Head of caudate nucleus (tissue), 42 donors: ENCODE data around the gene BRCA1.
A peak's percentile ranks its signal among the peaks of the same experiment; 100 is the strongest.
"Not testable (repeated sequence)": the region's sequence is repeated elsewhere in the genome, so short reads cannot be mapped to it uniquely, and the experiment has no call there.

Source experiments
- DNase-seq, 42 donors: peaks; one replicate each; pipeline versions ENCODE4 v3.0.0 to v3.0.0-alpha.2; 2020 to 2021; ENCODE audit warnings: mixed read lengths in 7 of 42
- intact Hi-C: fragments of 100-400 bp; cut with DNase I; formaldehyde crosslinking; loops from one replicate; pipeline ENCODE4 v1.15.0; 2022

The BRCA1 gene

DNA sequence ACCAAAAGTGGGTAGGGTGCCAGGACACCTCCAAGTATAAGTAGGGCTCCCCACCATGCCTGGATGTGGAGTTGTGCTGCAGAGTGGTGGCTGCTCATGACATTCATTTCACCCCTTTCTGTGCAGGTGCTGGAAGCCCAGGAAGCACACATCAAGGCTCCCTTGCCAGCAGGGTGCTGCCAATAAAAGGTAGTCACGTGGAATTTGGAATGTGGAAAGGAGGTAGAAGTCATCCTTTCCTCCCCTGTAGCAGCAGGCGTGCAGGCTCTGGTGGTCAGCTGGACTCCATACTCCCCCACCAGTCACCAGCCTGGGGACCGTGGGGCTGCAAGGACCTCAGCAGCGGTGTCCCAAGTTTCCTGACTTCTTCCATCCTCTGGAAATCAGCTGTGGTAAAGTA lies 13.4 kb upstream of the BRCA1 start:
- DNase-seq, intact Hi-C loops: not testable (repeated sequence)

DNA sequence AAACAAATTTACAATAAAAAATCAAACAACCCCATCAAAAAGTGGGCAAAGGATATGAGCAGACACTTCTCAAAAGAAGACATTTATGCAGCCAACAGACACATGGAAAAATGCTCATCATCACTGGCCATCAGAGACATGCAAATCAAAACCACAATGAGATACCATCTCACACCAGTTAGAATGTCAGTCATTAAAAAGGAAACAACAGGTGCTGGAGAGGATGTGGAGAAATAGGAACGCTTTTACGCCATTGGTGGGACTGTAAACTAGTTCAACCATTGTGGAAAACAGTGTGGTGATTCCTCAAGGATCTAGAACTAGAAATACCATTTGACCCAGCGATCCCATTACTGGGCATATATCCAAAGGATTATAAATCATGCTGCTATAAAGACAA lies 11.4 kb upstream of the BRCA1 start:
- intact Hi-C loops, DNase-seq: not testable (repeated sequence)

GRCh38 chr17:43135454-43135819 lies 10.3 kb upstream of the BRCA1 start:
- intact Hi-C loops = no loop called here
- no peak for DNase-seq

DNA sequence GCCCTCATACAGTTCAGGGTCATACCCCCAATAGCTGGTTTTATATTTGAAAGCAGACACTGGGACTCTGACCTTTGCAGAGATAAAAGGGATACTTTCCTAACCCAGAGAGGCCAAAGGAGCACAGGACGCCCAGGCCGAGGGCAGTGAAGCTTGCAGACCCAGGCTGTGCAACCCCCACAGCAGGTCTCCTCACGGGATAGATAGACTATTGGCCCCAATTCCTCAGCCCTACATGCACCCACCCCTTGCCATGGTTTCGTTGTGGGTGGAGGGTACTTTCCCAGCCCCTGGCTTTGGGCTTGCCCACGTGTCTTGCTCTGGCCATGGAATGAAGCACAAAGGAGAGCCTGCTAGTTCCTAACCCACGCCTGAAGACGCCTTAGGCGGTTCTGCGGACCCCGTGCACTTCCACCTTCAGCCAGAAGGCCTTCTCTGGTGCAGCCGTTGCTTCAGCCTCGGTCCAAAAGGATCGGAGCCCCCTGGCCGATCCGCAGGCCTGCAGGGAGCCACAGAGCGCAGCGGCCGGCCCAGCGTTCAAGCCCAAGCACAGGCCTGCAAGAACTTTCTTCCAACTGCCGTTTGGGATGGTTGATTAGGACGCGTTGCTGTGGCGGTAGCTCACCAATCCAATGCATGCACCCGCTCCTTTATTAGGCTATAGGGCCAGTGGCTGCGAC lies 9.8 kb upstream of the BRCA1 start:
- no peak for DNase-seq
- intact Hi-C loops = no loop called here

DNA sequence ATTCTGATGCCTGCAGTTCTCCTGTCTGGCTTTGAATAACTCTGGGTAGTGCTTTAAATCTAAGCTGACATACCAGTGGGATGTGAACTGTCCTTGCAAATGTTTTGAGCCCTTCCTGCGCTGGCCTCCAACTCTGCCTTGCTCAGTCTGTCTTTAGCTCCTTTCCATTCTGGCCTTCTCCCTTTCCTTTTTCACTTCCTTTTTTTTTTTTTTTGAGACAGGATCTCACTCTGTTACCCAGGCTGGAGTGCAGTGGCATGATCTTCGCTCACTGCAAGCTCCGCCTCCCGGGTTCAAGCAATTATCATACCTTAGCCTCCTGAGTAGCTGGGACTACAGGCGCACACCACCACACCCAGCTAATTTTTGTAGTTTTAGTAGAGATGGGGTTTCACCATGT lies 8.3 kb upstream of the BRCA1 start:
- DNase-seq, intact Hi-C loops: not testable (repeated sequence)

DNA sequence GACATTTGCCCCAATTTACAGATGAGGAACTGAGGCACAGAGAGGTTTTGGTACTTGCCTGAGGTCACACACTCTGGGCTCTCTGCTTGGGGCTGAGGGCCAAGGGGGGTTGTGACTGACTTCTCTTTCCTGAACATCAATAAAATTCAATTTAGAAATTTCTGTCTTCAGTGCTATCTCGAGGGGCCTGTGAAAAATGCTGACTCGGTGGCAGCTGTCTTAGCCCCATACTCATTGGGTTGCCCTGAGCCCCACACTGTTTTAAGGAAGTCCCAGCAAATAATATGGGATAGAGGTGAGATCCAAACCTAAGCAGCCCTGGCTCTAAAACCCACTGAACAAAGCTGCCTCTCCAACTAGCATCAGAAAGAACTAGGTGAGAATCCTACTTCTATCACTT lies 7.0 kb upstream of the BRCA1 start:
- intact Hi-C loops = no loop called here

GRCh38 chr17:43129671-43130010 lies 4.5 kb upstream of the BRCA1 start:
- intact Hi-C loops = loop anchor here (5.0 kb wide), 1 partner anchor 43 kb away; the partner anchor contains the start of gene NBR1
- DNase-seq = no peak

More for the DNA sequence above, 7.0 kb upstream of the BRCA1 start:
- DNase-seq = peak in 2 of 42 donors; percentile 6 to 10

DNA sequence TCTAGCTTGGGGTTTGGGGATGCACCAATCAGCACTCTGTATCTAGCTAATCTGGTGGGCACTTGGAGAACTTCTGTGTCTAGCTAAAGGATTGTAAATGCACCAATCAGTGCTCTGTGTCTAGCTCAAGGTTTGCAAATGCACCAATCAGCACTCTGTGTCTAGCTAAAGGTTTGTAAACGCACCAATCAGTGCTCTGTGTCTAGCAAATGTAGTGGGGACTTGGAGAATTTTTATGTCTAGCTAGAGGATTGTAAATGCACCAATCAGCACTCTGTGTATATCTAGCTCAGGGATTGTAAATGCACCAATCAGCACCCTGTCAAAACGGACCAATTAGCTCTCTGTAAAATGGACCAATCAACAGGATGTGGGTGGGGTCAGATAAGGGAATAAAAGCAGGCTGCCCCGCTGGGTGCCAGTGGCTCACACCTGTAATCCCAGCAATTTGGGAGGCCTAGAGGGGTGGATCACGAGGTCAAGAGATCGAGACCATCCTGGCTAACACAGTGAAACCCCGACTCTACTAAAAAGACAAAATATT lies 2.2 kb upstream of the BRCA1 start:
- intact Hi-C loops = loop anchor here (5.0 kb wide), 1 partner anchor 45 kb away; the partner anchor contains the start of gene NBR1
- DNase-seq = not testable (repeated sequence)

DNA sequence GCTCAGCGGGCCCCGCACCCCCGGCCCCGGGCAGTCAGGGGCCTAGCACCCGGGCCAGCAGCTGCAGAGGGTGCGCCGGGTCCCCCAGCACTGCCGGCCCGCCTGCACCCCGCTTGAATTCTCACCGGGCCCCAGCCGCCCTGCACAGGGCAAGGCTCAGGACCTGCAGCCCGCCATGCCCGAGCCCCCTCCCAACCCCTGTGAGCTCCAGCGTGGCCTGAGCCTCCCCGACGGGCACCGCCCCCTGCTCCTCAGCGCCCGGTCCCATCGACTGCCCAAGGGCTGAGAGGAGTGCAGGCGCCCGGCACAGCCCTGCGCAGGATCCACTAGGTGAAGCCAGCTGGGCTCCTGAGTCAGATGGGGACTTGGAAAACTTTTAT lies 1.7 kb upstream of the BRCA1 start:
- intact Hi-C loops = loop anchor here (5.0 kb wide), 1 partner anchor 45 kb away; the partner anchor contains the start of gene NBR1

DNA sequence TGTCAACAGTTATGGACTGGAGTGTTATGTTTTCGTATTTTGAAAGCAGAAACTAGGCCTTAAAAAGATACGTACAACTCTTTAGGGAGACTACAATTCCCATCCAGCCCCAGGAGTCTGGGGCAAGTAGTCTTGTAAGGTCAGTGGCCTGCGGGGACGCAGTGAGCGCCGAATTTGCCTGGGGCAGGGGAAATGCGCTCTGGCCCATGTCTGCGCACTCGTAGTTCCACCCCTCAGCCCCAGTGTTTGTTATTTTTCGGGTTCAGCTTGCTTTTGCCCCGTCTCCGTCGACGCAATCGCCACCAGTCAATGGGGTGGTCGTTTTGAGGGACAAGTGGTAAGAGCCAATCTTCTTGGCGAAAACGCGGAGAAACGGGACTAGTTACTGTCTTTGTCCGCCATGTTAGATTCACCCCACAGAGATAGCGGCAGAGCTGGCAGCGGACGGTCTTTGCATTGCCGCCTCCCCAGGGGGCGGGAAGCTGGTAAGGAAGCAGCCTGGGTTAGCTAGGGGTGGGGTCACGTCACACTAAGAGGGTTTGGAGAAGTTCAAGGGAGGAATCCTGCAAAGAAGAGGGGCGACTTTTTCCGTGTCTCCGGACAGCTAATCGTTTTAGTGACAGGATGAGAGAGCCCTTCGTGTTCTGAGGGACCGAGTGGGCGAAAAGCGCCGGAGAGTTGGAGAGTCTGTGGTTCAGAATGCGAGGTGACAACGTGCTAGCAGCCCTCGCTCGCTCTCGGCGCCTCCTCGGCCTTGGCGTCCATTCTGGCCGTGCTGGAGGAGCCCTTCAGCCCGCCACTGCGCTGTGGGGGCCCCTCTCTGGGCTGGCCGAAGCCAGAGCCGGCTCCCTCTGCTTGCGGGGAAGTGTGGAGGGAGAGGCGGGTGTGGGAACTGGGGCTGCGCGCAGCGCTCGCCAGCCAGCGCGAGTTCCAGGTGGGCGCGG lies 1.1 kb upstream of the BRCA1 start:
- peak in 1 of 42 donors; percentile 23 for DNase-seq
- intact Hi-C loops = loop anchor here (5.0 kb wide), 1 partner anchor 46 kb away; the partner anchor contains the start of gene NBR1

More for the DNA sequence above, 1.7 kb upstream of the BRCA1 start:
- no peak for DNase-seq

DNA sequence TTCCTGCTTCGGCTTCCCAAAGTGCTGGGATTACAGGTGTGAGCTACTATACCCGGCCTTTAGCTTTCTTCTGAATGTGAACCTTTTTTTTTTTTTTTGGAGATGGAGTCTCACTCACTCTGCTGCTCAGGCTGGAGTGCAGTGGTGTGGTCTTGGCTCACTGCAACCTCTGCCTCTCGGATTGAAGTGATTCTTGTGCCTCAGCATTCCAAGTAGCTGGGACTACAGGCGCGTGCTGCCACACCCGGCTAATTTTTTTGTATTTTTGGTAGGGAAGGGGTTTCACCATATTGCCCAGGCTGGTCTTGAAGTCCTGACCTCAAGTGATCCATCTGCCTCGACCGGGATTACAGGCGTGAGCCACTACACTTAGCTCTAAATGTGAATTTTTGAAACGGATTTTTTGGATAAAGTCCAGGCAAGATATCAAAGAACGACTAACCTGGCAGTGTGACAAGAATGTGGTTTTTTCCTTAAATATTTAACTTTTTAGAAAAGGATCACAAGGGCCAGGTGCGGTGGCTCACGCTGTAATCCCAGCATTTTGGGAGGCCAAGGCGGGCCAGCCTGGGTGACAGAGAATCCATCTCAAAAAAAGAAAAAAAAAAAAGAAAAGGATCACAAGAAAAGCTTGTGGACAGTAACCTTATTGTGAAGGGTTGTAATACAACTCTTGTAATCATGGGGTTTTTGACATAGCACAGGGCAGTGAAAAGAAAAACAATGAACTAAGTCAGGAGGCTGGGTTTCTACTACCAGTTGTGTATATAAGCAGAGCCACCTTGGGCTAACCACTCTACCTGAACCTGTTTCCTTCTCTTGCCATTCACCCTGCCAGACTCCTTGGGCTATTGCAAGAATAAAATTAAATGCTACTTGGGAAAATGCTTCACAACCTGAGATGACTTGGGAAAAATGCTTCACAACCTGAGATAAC lies 6.2 kb downstream of the BRCA1 start:
- intact Hi-C loops = no loop called here
- peak in 1 of 42 donors; percentile 36 for DNase-seq

GRCh38 chr17:43114151-43114552 lies 11.0 kb downstream of the BRCA1 start:
- DNase-seq = no peak
- intact Hi-C loops = no loop called here

DNA sequence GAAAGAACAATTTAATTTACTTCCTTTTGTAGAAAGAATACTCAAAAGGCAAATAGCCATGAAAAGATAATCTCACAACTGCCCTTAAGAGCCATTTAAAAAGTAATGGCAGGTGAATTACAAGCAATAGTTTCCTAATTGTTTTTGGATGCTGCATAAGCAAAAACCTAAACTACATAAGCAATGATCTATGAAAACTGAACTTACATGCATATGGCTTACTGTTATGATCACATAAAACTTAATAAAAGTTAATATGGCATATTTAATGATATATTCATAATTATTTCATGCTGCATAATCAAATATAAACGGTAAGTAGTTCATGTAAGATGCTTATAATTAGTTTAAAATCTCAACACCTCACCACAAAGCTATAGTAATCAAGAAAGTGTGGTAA lies 18.6 kb downstream of the BRCA1 start:
- intact Hi-C loops = no loop called here
- no peak for DNase-seq

GRCh38 chr17:43105146-43105545 lies 20.0 kb downstream of the BRCA1 start:
- intact Hi-C loops = no loop called here
- no peak for DNase-seq

DNA sequence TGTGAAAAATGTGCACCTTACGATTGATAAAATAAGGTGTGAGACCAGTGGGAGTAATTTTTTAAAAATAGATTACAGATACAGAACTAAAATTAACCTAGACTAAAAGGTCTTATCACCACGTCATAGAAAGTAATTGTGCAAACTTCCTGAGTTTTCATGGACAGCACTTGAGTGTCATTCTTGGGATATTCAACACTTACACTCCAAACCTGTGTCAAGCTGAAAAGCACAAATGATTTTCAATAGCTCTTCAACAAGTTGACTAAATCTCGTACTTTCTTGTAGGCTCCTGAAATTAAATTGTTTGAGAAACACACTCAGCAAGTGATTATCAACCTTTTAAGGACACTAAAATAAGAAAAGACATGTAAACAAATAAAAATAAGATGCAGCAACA lies 20.5 kb downstream of the BRCA1 start:
- no peak for DNase-seq
- intact Hi-C loops = no loop called here

- intact Hi-C loops, DNase-seq: not testable (repeated sequence)
Observed at GRCh38 chr17:43095364-43095763, 29.8 kb downstream of the BRCA1 start.

- DNase-seq = no peak
- intact Hi-C loops = no loop called here
Observed at GRCh38 chr17:43094129-43094835, 30.9 kb downstream of the BRCA1 start.

- no peak for DNase-seq
- intact Hi-C loops = no loop called here
Observed at GRCh38 chr17:43092901-43093300, 32.3 kb downstream of the BRCA1 start.
